ENCODE results near the gene GLIS1.
"Not testable (repeated sequence)": the region's sequence is repeated elsewhere in the genome, so short reads cannot be mapped to it uniquely, and the experiment has no call there.

The GLIS1 gene

DNA sequence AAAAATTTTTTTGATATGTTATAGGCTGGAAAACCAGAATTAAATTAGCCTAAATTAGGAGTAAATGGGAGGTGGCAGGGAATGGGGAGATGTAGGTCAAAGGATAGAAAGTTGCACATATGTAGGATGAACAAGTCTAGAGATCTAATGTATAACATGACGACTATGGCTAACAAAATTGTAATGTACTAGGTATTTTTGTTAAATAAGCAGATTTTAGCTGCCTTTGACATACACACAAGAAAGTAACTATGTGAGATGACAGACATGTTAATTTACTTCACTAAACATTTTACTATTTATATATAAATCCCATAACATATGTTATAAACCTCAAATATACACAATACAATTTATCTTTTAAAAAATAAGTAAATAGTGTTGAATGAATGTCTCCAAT is 30.2 kb upstream of the GLIS1 start:
- no peak for DNase-seq (ENCODE audit: low spot score)
- TF ChIP-seq CTCF (IDR thresholded peaks at IDR 0.05; ENCODE audit: extremely low read depth, missing control alignments), result no peak

- no peak for DNase-seq (ENCODE audit: low spot score)
- no peak for TF ChIP-seq CTCF (IDR thresholded peaks at IDR 0.05; ENCODE audit: extremely low read depth, missing control alignments)
These were observed 28.0 kb upstream of the GLIS1 start for GRCh38 chr1:53766831-53767405.

DNA sequence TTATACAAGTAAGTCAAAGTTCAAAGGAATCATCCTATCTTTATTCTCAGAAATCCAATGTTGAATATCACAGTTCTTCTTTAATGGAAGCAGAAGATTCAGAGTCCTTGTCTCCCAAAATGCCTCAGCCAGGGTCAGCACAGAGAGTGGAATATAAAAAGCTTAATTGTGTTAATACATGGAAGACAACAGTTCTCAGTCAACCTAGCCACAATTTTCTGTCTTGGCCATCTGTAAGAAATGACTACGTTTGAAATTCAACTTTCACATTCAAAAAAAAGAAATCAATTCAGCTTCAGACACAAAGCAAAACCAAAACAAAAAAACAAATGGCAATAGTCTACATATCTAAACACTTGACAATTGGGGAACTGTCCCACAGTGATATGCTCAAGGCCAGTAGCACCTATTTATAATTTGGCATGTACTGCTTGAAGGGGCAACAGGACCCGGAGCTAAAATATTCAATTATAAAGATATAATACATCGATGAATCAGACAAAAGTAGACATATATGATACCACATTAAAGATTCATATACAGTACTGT is 27.3 kb upstream of the GLIS1 start:
- no peak for TF ChIP-seq CTCF (IDR thresholded peaks at IDR 0.05; ENCODE audit: extremely low read depth, missing control alignments)
- peak; percentile 14 for DNase-seq (ENCODE audit: low spot score)

- no peak for DNase-seq (ENCODE audit: low spot score)
- TF ChIP-seq CTCF (IDR thresholded peaks at IDR 0.05; ENCODE audit: extremely low read depth, missing control alignments), result no peak
These were observed 26.7 kb upstream of the GLIS1 start for GRCh38 chr1:53765657-53766056.

GRCh38 chr1:53763911-53764310 is 24.9 kb upstream of the GLIS1 start:
- no peak for DNase-seq (ENCODE audit: low spot score)
- TF ChIP-seq CTCF (IDR thresholded peaks at IDR 0.05; ENCODE audit: extremely low read depth, missing control alignments), result no peak

DNA sequence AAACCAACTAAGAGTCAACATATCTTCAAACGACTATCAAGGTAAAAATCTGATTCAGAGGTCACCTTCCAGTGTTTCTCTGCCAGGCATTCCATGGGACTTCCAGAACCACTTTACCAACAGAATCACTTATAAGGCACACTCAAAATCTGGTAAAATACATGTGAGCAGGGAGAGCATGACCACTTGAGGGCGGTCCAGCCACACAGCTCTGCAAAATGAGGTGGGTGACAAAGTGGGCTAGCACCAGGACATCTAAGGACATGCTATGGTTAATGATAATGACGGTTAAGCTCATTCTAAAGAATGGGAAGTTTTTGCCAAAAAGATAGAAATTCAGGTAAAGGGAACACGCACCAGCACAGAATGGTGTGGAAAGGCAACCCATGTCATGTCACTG is 24.5 kb upstream of the GLIS1 start:
- no peak for DNase-seq (ENCODE audit: low spot score)
- TF ChIP-seq CTCF (IDR thresholded peaks at IDR 0.05; ENCODE audit: extremely low read depth, missing control alignments), result no peak

DNA sequence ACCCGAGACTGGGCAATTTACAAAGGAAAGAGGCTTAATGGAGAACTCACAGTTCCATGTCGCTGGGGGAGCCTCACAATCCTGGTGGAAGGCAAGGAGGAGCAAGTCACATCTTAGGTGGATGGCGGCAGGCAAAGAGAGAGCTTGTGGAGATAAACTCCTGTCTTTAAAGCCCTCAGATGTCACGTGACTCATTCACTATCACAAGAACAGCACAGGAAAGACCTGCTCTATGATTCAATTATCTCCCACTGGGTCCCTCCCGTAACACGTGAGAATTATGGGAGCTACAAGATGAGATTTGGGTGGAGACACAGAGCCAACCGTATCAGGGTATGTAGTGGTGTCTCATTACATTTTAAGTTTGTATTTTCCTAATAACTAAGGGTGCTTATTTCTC is 21.5 kb upstream of the GLIS1 start:
- not testable (repeated sequence) for DNase-seq (ENCODE audit: low spot score)

DNA sequence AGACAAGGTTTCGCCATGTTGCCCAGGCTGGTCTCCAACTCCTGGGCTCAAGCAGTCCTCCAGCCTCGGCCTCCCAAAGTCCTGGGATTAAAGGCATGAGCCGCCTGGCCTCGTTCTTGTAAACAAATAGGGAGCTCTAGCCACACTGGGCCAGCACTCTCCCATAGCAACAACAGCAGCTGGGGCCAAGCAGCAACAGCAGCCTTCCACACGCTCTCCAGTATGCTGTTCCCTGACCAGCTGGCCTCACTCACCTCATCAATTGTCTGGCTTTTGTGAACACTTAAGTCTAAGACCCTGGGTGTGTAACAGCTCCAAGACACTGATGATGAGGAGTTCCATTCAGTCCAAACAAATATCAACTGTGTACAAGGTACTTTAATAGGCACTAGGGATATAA is 16.9 kb upstream of the GLIS1 start:
- no peak for TF ChIP-seq CTCF (IDR thresholded peaks at IDR 0.05; ENCODE audit: extremely low read depth, missing control alignments)
- no peak for DNase-seq (ENCODE audit: low spot score)

Measured in GM20000 (cell line).